GM10248 (cell line): ENCODE results near the gene ATRAID.

Experiments used
- CTCF ChIA-PET: fragments of 300-600 bp; sonication (Branson Sonifier 250); formaldehyde crosslinking; extraction: SDS; loops from one replicate; lab custom pipeline; 2021; ENCODE audit warnings: antibody characterized with exemption; lab: Yijun Ruan, JAX
- POLR2A ChIA-PET: fragments of 350-650 bp; sonication (Branson Sonifier 250); formaldehyde crosslinking; extraction: SDS; loops from one replicate; lab custom pipeline; 2020; ENCODE audit warnings: antibody characterized with exemption; lab: Yijun Ruan, JAX
- DNase-seq: peaks from one replicate; pipeline ENCODE4 v3.0.0; 2012; ENCODE audit errors: extremely low spot score
- CTCF ChIP-seq: IDR thresholded peaks from 2 replicates; pipeline ENCODE4 v1.5.1; 2012; ENCODE audit warnings: mild to moderate bottlenecking, low read depth; ENCODE audit errors: extremely low read depth, missing control alignments, control extremely low read depth

ATRAID gene

GRCh38 chr2:27243391-27244130 lies 31.7 kb downstream of the ATRAID start:
- no peak for DNase-seq
- CTCF ChIA-PET, result interaction anchor here (4.1 kb wide), 1 partner anchor 36 kb away, joined by 14 read pairs; no protein-coding TSS in a partner anchor
- POLR2A ChIA-PET, result no interaction called here
- no peak for TF ChIP-seq CTCF

- CTCF ChIA-PET, result interaction anchor here (1.6 kb wide), 1 partner anchor 34 kb away, joined by 6 read pairs; no protein-coding TSS in a partner anchor
These were observed 33.3 kb downstream of the ATRAID start for GRCh38 chr2:27245116-27245515.

GRCh38 chr2:27245626-27246025 lies 33.8 kb downstream of the ATRAID start:
- ChIA-PET CTCF (interaction anchor here (1.6 kb wide), 1 partner anchor 34 kb away, joined by 6 read pairs; no protein-coding TSS in a partner anchor), POLR2A (no interaction called here)
- TF ChIP-seq CTCF, result no peak
- no peak for DNase-seq

More at GRCh38 chr2:27245116-27245515, 33.3 kb downstream of the ATRAID start:
- no peak for DNase-seq
- no peak for TF ChIP-seq CTCF
- POLR2A ChIA-PET, result no interaction called here

- no peak for DNase-seq
- CTCF ChIA-PET, result interaction anchor here (1.1 to 5.1 kb wide), 5 partner anchors 33 to 286 kb away, joined by 3 to 77 read pairs (median 11); partner anchors contain the start of gene TRIM54
- no peak for TF ChIP-seq CTCF
- POLR2A ChIA-PET, result no interaction called here
These were observed 36.1 kb downstream of the ATRAID start for GRCh38 chr2:27247893-27248292.

- ChIA-PET CTCF (interaction anchor here (0.8 to 5.1 kb wide), 15 partner anchors 9 to 306 kb away, joined by 3 to 77 read pairs (median 4); partner anchors contain the start of gene TRIM54), POLR2A (interaction anchor here (0.8 kb wide), 1 partner anchor 10 kb away, joined by 4 read pairs; no protein-coding TSS in a partner anchor)
- DNase-seq, result no peak
- no peak for TF ChIP-seq CTCF
These were observed 37.5 kb downstream of the ATRAID start for GRCh38 chr2:27249159-27249890.
